ENCODE results near the gene ERCC6L2. TPM values are rescaled to one million over a fixed set of nuclear protein-coding genes. Genes with fewer than 3 reads are reported as not detected.

ERCC6L2 gene
- polyA plus RNA-seq, 1 donor from 2014 or later: 32.5 TPM

DNA sequence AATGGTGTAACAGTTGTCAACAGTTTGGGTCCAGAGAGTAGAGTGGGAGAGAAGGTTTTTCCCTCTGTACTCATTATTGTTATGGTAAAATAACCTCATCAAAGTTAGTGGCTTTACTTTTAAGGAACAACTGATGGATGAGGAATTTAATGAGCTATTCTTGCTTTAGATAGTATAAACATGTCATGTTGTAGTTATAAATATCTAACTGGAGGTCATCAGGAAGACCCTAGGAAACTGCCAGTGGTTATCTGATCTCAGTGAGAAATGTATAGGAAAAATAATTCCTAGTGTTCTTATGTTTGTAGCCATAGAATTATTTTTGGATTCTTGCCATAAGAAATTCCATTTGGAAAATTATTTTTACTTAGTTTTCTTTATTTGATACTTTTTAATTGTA lies 4.1 kb downstream of the ERCC6L2 start:
- peaks cover 5% of the 10 kb centered on the region for H3K36me3 Mint-ChIP-seq
- no peak overlapping the region for H3K27ac Mint-ChIP-seq
- peaks cover 8 to 20% (median 17%) of the 10 kb centered on the region in 3 donors for H3K4me1 Mint-ChIP-seq
- no peaks in the 10 kb centered on the region for H3K9me3 Mint-ChIP-seq
- no peaks in the 10 kb centered on the region for H3K27me3 Mint-ChIP-seq
- peak overlapping the region in 1 of 4 donors; percentile 58 for H3K4me3 Mint-ChIP-seq

- Mint-ChIP-seq H3K27ac (no peak overlapping the region), H3K4me1 (peaks cover 4 to 21% (median 13%) of the 10 kb centered on the region in 3 donors), H3K36me3 (peaks cover 6% of the 10 kb centered on the region), H3K27me3 (no peaks in the 10 kb centered on the region), H3K9me3 (no peaks in the 10 kb centered on the region), H3K4me3 (peak overlapping the region in 1 of 4 donors; percentile 20)
Observed at GRCh38 chr9:95880021-95880690, 4.7 kb downstream of the ERCC6L2 start.

DNA sequence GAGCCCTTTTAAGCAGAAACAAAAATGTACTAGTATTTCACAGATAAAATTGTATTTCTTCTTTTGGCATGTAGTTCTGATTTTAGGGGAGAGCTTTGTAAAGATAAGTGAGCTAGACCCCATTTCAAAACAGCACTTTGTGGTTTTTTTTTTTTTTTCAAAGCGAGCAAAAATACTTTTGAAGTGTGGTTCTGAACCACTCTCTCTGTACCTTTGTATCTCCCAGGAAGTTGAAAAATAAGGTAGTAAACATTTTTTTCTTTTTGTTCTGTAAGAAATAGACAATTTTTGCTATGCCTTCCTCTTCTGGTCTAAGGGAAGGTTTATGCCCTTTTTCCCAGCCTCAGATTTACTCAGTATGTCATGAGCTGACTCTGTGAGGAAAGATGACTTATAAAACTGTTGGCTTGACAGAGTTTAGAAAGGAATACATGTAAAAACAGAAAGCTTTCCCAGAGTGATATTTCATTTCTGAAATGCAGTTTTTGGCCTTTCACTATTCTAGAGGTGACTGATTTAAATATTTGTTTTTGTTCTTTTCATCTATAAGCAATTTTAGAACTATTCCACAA lies 12.5 kb downstream of the ERCC6L2 start:
- Mint-ChIP-seq H3K27ac (no peak overlapping the region), H3K36me3 (peaks cover 12% of the 10 kb centered on the region), H3K27me3 (no peaks in the 10 kb centered on the region), H3K4me3 (no peak overlapping the region), H3K9me3 (no peaks in the 10 kb centered on the region), H3K4me1 (peaks cover 14 to 26% (median 17%) of the 10 kb centered on the region in 3 donors)

GRCh38 chr9:95890594-95890993 lies 15.1 kb downstream of the ERCC6L2 start:
- peaks cover 13 to 16% (median 13%) of the 10 kb centered on the region in 3 donors for H3K4me1 Mint-ChIP-seq
- no peak overlapping the region for H3K4me3 Mint-ChIP-seq
- no peaks in the 10 kb centered on the region for H3K27me3 Mint-ChIP-seq
- no peak overlapping the region for H3K27ac Mint-ChIP-seq
- H3K36me3 Mint-ChIP-seq: peaks cover 11% of the 10 kb centered on the region
- H3K9me3 Mint-ChIP-seq: peaks cover 0 to 6% (median 0%) of the 10 kb centered on the region in 3 donors

DNA sequence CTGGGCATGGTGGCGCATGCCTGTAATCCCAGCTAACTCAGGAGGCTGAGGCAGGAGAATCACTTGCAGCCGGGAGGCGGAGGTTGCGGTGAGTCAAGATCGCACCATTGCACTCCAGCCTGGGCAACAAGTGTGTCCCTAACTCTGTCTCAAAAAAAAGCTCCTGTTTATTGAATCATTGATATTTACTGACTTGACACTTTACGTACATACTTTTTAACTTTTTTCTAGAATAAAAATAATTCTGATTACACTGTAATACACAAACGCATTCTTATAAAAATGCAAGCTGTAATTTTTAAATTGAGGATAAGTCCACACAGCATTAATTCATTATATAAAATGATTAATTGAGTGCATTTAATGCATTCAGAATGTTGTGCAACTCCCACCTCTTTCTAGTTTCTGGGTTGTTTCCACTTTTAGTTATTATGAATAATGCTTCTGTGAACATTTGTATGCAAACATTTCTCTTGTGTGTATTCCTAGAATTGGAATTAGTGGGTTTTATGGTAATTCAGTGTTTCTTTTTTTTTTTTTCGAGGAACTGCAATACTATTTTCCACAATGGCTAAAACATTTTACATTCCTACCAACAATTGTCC lies 15.7 kb downstream of the ERCC6L2 start:
- peaks cover 13 to 18% (median 13%) of the 10 kb centered on the region in 3 donors for H3K4me1 Mint-ChIP-seq
- no peak overlapping the region for H3K27ac Mint-ChIP-seq
- peaks cover 13% of the 10 kb centered on the region for H3K36me3 Mint-ChIP-seq
- peaks cover 0 to 6% (median 0%) of the 10 kb centered on the region in 3 donors for H3K9me3 Mint-ChIP-seq
- no peak overlapping the region for H3K4me3 Mint-ChIP-seq
- H3K27me3 Mint-ChIP-seq: no peaks in the 10 kb centered on the region

GRCh38 chr9:95892690-95893089 lies 17.2 kb downstream of the ERCC6L2 start:
- Mint-ChIP-seq H3K4me1 (peaks cover 19 to 20% (median 20%) of the 10 kb centered on the region in 3 donors), H3K27me3 (no peaks in the 10 kb centered on the region), H3K9me3 (peaks cover 0 to 6% (median 0%) of the 10 kb centered on the region in 3 donors), H3K4me3 (no peak overlapping the region), H3K36me3 (peaks cover 11% of the 10 kb centered on the region), H3K27ac (no peak overlapping the region)

- Mint-ChIP-seq H3K27me3 (no peaks in the 10 kb centered on the region), H3K27ac (no peak overlapping the region), H3K9me3 (peaks cover 0 to 6% (median 0%) of the 10 kb centered on the region in 3 donors), H3K36me3 (peaks cover 13% of the 10 kb centered on the region), H3K4me1 (peaks cover 8 to 14% (median 10%) of the 10 kb centered on the region in 3 donors), H3K4me3 (peak overlapping the region in 1 of 4 donors; percentile 35)
Observed at GRCh38 chr9:95896580-95896979, 21.1 kb downstream of the ERCC6L2 start.

DNA sequence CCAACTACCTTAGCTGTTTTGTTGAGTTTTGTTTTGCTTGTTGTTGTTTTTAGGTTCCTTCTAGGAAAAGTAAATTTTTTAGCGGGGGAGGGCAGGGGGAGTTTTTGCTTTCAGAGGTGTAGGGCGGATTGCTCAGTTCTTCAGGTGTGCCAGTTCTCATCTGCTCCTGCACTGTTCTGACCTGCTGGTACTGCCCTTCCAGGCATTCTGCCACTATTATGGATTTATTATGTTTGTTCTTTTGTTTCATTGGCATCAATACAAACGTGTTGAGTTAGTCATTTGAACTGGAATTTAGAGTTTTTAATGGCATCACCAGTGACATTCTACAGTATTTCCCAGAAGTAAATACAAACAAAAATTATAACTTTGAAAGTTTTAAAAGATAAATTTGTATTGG lies 26.0 kb downstream of the ERCC6L2 start:
- Mint-ChIP-seq H3K27me3 (no peaks in the 10 kb centered on the region), H3K36me3 (peaks cover 11% of the 10 kb centered on the region), H3K9me3 (no peaks in the 10 kb centered on the region), H3K4me1 (peaks cover 7 to 19% (median 8%) of the 10 kb centered on the region in 3 donors), H3K4me3 (no peak overlapping the region), H3K27ac (no peak overlapping the region)

DNA sequence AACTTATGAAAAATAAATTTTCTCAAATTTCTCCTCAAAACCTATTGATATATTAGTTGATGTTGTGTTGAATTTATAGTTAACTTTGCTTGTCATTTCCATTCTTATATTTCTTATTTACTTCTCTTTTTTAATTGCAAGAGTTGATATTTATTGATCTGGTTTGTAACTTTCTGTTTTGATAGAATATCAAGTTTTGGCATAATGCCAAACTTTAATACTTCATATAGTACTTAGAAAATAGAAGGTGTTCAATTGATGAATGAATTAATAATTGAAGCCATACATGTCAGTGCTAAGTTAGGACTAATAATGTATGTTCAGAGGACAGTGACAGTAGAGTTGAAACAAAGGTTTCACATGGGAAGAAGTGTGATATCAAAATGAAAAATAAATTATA lies 27.9 kb downstream of the ERCC6L2 start:
- Mint-ChIP-seq H3K4me3 (no peak overlapping the region), H3K27me3 (no peaks in the 10 kb centered on the region), H3K9me3 (no peaks in the 10 kb centered on the region), H3K4me1 (peaks cover 0 to 11% (median 3%) of the 10 kb centered on the region in 3 donors), H3K27ac (no peak overlapping the region), H3K36me3 (peaks cover 9% of the 10 kb centered on the region)

DNA sequence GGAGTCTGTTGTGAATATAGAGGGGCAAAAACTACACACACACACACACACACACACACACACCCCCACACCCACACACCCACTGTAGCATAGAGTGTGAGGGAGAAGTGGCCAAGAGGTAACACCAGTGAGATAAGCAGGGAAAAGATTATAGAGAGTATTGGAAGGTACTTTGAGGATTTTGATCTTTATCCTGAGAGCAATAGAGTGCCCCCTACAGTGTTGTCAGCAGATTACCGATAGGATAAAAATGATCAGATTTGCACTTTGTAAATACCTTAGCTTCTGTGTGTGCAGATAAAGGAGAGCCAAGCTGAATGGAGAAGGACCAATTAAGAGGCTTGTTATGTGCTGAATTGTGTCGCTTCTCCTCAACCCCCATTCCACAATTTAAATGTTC lies 32.3 kb downstream of the ERCC6L2 start:
- Mint-ChIP-seq H3K9me3 (no peaks in the 10 kb centered on the region), H3K27ac (no peak overlapping the region), H3K4me3 (no peak overlapping the region), H3K27me3 (no peaks in the 10 kb centered on the region), H3K36me3 (peaks cover 14% of the 10 kb centered on the region), H3K4me1 (peaks cover 0 to 11% (median 0%) of the 10 kb centered on the region in 3 donors)

DNA sequence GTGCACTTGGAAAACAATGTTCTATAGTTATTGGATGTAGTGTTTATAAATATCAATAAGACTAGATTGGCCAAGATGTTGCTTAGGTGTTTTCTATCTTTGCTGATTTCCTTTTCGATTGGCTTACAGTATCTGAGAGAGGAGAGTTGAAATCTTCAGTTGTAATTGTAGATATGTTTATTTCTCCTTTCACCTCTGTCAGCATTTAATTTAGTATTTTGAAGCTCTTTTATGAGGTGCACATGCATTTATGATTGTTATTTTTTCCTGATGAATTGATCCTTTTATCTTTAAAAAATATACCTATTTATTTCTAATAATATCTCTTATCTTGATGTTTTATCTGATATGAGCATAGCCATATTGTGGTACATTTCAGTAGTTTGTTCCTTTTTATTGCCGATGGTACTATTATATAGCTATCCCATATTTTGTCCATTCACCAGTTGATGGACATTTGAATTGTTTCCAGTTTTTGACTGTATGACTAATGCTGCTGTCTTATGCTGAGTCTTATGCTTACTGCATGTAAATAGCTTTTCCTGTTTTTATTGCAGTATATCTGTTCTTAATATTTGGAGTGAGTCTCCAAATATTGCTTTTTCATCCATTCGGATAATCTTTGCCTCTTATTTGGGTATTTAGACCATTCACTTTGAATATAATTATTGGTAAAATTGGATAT lies 34.7 kb downstream of the ERCC6L2 start:
- H3K4me3 Mint-ChIP-seq: no peak overlapping the region
- peaks cover 14% of the 10 kb centered on the region for H3K36me3 Mint-ChIP-seq
- H3K4me1 Mint-ChIP-seq: peaks cover 0 to 10% (median 0%) of the 10 kb centered on the region in 3 donors
- no peaks in the 10 kb centered on the region for H3K9me3 Mint-ChIP-seq
- no peak overlapping the region for H3K27ac Mint-ChIP-seq
- H3K27me3 Mint-ChIP-seq: no peaks in the 10 kb centered on the region

- Mint-ChIP-seq H3K27me3 (no peaks in the 10 kb centered on the region), H3K4me3 (no peak overlapping the region), H3K27ac (no peak overlapping the region), H3K4me1 (peaks cover 0 to 3% (median 0%) of the 10 kb centered on the region in 3 donors), H3K36me3 (peaks cover 9% of the 10 kb centered on the region), H3K9me3 (no peaks in the 10 kb centered on the region)
Observed at GRCh38 chr9:95910770-95911340, 35.4 kb downstream of the ERCC6L2 start.

GRCh38 chr9:95912773-95913172 lies 37.3 kb downstream of the ERCC6L2 start:
- H3K27me3 Mint-ChIP-seq: no peaks in the 10 kb centered on the region
- no peaks in the 10 kb centered on the region for H3K9me3 Mint-ChIP-seq
- H3K4me1 Mint-ChIP-seq: no peaks in the 10 kb centered on the region
- no peak overlapping the region for H3K27ac Mint-ChIP-seq
- H3K4me3 Mint-ChIP-seq: no peak overlapping the region
- peaks cover 18% of the 10 kb centered on the region for H3K36me3 Mint-ChIP-seq

- H3K4me3 Mint-ChIP-seq: no peak overlapping the region
- no peaks in the 10 kb centered on the region for H3K9me3 Mint-ChIP-seq
- peak overlapping the region in 1 of 3 donors; percentile 50 for H3K27ac Mint-ChIP-seq
- no peaks in the 10 kb centered on the region for H3K27me3 Mint-ChIP-seq
- no peaks in the 10 kb centered on the region for H3K4me1 Mint-ChIP-seq
- H3K36me3 Mint-ChIP-seq: peaks cover 16% of the 10 kb centered on the region
Observed at GRCh38 chr9:95920017-95920416, 44.5 kb downstream of the ERCC6L2 start.

- no peaks in the 10 kb centered on the region for H3K27me3 Mint-ChIP-seq
- H3K4me3 Mint-ChIP-seq: no peak overlapping the region
- H3K27ac Mint-ChIP-seq: no peak overlapping the region
- H3K4me1 Mint-ChIP-seq: no peaks in the 10 kb centered on the region
- H3K9me3 Mint-ChIP-seq: no peaks in the 10 kb centered on the region
- H3K36me3 Mint-ChIP-seq: peaks cover 14% of the 10 kb centered on the region
Observed at GRCh38 chr9:95923794-95924193, 48.3 kb downstream of the ERCC6L2 start.

Measured in IgD-negative memory B cell (primary cell).